MG63 (cell line): ENCODE data around the gene GIMAP8. TPM values are rescaled to one million over a fixed set of nuclear protein-coding genes. Genes with fewer than 3 reads are reported as not detected.

Source experiments
- DNase-seq: peaks from one replicate; pipeline ENCODE4 v3.0.0-alpha.2; 2020
- H3K27me3 ChIP-seq: fragments of 250-450 bp; sonication (Bioruptor Pico); 2 replicates; pipeline ENCODE4 v1.5.1; 2020; ENCODE audit warnings: mild to moderate bottlenecking, moderate library complexity
- H3K36me3 ChIP-seq: fragments of 250-450 bp; sonication (Bioruptor Pico); 2 replicates; pipeline ENCODE4 v1.5.1; 2020; ENCODE audit warnings: mild to moderate bottlenecking, moderate library complexity
- H3K4me3 ChIP-seq: fragments of 250-450 bp; sonication (Bioruptor Pico); 2 replicates; pipeline ENCODE4 v1.5.1; 2020; ENCODE audit warnings: mild to moderate bottlenecking, moderate library complexity
- H3K9me3 ChIP-seq: fragments of 250-450 bp; sonication (Bioruptor Pico); 2 replicates; pipeline ENCODE4 v1.5.1; 2020; ENCODE audit warnings: mild to moderate bottlenecking, moderate library complexity
- total RNA-seq: library from RNA; depleted of rRNA; stranded (reverse); fragments of >200 nt; shearing (Covaris generic); gene quantifications from 2 replicates; pipeline ENCODE4 v1.2.3, GENCODE V29; 2014; ENCODE audit warnings: low replicate concordance

Gene GIMAP8
- total RNA-seq, 1 experiment from 2014 or later = not detected

DNA sequence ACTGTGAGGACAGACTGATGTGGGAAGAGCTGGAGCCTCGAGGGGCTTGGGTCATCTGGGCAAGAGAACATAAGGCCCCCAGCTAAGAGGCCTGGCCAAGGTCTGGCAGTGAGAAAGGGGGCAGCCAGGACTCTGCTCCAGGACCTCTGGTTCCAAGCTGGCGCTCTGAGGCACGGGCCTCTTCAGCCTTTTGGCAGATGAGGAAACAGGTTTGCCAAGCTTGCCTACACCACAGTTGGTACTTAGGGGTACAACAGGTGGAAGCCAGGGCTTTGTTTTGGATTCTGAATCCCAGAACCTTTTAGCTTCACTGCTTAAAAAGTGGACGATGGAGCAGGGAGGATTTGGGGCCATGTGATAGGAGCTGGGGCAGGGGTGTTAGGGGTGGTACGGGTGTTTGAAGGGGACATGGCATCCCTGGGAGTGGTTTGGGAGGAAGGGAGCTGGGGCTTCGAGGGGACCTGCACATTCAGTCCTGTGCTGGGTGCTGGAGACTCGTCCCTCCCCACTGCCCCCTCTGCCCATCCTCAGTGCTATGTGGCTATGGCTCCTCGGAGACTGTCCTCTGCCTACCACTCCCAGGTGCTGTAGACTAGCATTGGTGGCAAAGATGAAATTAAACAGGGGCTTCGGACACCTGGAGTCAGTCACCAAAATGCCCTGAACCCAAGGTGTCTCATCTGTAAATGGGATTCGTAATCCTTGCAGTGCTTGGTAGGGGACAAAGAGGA lies 41.0 kb upstream of the GIMAP8 start:
- H3K4me3 ChIP-seq = no peak overlapping the region
- H3K27me3 ChIP-seq = no peaks in the 10 kb centered on the region
- H3K36me3 ChIP-seq = no peaks in the 10 kb centered on the region
- no peak for DNase-seq
- H3K9me3 ChIP-seq = no peaks in the 10 kb centered on the region

DNA sequence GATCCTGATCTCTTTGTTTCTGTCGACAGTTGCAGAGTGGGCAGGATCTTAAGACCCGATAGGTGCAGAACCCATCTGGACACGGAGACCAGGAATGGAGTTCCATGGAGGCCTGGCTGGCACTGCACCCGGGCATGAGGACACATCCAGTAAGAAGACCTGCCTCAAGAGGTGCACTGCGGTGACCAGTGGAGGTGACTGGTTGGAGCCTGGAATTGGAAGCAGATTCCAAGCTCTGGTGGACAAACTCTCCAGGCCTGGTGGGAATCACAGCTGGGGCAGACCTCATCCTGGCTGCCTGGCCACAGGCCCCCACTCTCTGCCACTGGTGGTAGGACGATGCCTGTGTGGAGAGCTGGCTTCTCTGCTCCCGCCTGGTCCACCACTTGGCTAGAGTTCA lies 40.3 kb upstream of the GIMAP8 start:
- no peaks in the 10 kb centered on the region for H3K36me3 ChIP-seq
- no peak for DNase-seq
- no peaks in the 10 kb centered on the region for H3K27me3 ChIP-seq
- H3K4me3 ChIP-seq = no peak overlapping the region
- H3K9me3 ChIP-seq = no peaks in the 10 kb centered on the region

DNA sequence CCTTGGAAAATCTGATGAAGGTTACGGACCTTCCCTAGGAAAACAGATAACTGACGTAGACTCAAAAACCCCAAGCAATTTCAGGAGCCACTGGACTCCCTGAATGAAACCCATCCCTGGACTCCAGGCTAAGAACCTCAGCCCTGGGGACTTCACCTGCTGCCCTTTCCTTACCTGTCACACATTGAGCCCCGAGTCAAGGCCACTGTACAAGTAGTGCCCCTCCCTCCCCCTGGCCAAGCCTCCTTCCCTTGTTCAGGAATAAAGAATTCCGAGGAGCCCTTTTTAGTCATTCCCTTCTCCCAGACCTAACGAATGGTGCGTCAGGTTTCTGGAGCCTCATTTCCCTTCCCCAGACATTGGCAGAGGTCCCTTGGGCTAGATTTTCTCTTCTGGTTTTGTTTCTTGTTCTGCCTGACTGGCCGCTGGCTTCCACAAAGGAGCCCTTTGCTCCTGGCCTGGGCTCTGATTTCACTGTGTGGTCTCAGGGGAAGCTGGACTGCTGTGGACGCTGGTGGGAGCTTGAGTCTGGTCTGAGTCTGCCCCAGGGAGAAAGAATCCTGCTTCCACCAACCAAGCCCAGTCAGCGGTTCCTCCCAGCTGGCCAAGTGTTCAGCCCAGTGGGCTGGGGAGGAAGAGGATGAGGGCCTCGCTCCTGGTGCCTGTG lies 39.6 kb upstream of the GIMAP8 start:
- Histone ChIP-seq H3K9me3 (no peaks in the 10 kb centered on the region), H3K4me3 (no peak overlapping the region), H3K36me3 (no peaks in the 10 kb centered on the region), H3K27me3 (no peaks in the 10 kb centered on the region)
- no peak for DNase-seq

DNA sequence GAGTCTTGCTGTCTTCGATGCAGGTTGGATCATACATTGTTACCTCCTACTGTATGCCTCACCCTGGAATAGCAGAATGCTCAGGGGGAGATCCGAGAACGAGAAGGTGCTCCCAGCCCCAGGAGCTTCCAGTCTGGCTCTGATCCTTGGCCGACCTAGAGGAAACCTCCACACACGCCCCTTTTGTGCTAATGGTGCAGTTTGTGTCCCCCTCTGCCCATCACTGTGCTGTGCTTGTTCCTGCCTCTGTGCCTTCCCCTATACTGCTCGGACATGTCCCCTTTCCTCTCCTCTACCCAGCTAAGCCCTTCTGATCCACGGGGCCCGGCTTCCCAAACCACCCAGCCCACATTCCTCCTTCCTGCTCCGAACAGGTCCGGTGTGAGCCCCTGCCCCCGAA lies 38.8 kb upstream of the GIMAP8 start:
- Histone ChIP-seq H3K36me3 (no peaks in the 10 kb centered on the region), H3K27me3 (no peaks in the 10 kb centered on the region), H3K4me3 (no peak overlapping the region), H3K9me3 (no peaks in the 10 kb centered on the region)
- DNase-seq = no peak

DNA sequence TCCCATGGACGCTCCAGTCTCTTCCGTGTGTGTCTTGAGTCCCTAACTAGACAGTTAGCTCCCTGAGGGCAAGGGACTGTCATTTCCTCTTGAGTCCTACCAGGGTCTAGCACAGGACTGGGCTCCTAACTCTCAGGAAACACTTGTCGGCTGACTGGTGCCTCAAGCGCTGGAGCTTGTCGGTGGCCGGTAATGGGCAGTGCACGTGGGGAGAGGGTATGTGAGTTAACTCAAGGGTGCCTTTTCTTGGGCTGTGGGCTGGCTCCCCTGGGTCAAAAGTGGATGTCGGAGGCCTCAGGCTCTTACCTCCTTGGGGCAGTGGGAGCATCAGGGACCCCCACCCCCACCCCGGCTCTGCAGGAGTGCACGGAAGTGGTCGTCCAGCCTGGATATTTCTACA lies 38.4 kb upstream of the GIMAP8 start:
- H3K9me3 ChIP-seq = no peaks in the 10 kb centered on the region
- no peak for DNase-seq
- no peak overlapping the region for H3K4me3 ChIP-seq
- no peaks in the 10 kb centered on the region for H3K36me3 ChIP-seq
- H3K27me3 ChIP-seq = no peaks in the 10 kb centered on the region

DNA sequence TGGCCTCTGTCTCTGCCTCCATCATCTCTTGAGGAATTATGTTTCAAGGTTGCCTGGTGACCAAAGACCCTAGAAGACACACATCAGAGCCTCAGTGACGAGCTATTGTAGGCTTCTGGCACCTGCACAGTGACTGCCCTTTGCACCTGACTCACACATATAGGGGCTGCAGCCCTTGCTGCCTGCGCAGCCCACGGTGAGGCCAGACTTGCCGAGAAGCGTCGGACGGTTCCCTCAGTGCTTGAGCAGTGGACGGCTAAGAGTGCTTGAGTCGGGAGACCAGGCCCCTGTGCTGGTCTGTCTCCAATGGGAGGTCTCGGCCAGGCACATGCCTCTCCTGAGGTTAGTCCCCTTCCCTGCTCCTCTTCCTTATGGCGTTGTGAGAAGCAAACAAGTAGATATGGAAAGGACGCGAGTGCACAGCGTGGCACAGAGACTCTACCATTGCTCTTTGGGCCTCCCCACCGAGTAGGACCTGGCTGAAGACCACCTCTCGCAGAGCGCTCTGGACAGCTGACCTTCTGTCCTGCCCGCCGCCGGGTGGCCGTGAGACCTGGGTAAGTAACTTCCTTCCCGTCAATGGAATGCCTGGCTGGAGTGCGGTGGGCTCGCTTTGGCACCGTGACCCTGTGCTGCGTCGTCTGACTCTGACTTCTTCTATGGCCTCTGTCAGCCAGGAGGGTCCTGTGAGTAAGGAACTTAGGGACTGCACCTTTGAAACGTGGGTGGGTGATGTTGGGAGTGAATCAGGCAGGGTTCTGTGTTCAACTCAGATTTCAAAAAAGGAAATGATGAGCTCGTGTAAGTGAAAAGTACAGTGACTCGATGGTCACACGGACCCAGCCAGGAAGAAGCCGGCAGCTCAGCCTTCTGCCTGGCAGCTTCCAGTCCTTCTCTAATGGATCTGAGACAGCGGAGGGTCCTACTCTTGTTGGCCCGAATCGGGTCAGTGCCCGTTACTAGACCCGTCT lies 37.6 kb upstream of the GIMAP8 start:
- DNase-seq = no peak
- Histone ChIP-seq H3K9me3 (no peaks in the 10 kb centered on the region), H3K27me3 (no peaks in the 10 kb centered on the region), H3K4me3 (no peak overlapping the region), H3K36me3 (no peaks in the 10 kb centered on the region)

DNA sequence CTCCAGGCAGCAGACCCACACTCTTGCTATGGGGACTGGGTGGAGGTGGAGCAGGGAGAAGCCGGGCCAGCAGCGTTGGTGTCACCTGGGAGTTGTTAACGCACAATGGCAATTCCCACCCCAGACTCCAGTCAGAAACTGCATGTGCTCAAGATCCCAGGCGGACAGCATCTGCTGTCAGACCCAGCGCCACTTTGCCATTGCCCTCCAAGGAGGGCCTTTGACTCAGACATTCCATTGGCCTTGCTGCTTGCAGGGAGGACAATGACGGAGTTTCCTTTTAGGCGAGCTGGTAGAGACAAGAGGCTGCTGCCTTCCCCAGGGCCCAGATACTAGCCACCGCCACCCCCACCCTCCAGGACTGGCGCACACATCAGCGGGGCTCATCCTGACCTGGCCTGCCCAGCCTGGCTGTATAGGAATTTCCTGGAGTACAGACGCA lies 36.8 kb upstream of the GIMAP8 start:
- H3K36me3 ChIP-seq = no peaks in the 10 kb centered on the region

DNA sequence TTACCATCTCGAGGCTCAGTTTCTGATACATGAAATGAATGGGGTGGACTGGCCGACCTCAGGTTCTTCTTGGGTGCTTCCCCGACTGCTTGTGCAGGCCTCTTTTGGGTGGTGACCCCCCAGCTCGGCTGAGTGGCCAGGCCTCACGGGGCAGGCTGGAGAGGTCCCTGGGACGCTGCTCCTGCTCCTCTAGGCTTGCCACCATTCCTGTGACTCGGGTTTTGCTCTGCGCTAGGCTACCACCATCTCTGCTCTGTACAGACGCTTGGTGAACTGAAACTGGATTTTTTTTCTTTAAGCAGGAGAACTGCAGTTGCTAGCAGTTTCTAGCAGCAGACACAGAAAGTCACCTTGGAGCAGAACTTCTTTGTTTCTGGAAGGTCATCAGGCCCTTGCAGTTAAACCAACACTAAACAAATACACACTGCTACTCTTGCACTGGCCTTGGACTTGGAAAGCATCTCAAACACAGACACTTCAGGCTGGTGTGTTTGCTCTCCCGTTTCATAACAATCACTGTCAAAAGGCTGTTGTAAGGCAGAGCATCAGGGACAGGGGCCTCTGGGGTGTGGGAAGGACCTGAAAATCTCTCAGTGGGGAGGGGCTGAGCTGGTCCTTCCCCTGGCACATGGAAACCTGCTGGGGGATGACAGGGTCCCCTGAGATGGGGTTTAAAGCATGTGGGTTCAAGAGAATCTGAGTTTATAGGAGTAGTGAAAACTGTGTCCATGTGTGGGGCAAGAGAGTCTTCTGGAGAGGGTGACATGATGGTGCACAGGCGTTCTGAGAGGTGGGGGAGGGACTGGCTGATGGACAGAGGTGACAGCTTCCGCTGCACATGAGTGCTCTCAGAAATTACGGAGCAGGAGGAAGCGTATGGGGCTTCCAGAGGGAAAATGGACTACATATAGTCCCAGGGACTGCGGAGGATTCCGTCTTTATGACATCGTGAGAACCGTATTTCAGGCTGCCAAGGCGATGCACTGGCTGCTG lies 35.0 kb upstream of the GIMAP8 start:
- Histone ChIP-seq H3K36me3 (no peaks in the 10 kb centered on the region), H3K27me3 (no peaks in the 10 kb centered on the region), H3K4me3 (no peak overlapping the region), H3K9me3 (no peaks in the 10 kb centered on the region)
- no peak for DNase-seq

More for the DNA sequence above, 36.8 kb upstream of the GIMAP8 start:
- no peak for DNase-seq
- Histone ChIP-seq H3K9me3 (no peaks in the 10 kb centered on the region), H3K27me3 (no peaks in the 10 kb centered on the region), H3K4me3 (no peak overlapping the region)

DNA sequence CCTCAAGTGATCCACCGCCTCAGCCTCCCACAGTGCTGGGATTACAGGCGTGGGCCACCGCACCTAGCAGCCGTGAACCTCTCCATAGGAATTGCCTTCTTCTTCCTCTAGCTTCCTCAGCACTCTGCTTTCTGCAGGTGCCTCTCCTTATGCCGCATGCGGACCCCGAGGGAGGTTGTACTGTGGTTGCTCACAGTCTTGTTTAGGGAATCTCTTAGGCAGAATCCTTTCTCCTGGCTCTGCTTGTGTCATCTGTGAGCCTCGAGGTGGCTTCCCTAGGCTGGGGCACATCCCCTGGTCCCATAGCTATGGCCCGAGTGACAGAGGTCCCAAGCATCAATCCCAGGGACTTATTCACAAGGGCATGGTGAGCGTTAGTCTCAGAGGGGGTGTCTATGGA lies 33.2 kb upstream of the GIMAP8 start:
- H3K27me3 ChIP-seq = no peaks in the 10 kb centered on the region
- no peaks in the 10 kb centered on the region for H3K9me3 ChIP-seq
- DNase-seq = no peak
- no peak overlapping the region for H3K4me3 ChIP-seq
- H3K36me3 ChIP-seq = no peaks in the 10 kb centered on the region

DNA sequence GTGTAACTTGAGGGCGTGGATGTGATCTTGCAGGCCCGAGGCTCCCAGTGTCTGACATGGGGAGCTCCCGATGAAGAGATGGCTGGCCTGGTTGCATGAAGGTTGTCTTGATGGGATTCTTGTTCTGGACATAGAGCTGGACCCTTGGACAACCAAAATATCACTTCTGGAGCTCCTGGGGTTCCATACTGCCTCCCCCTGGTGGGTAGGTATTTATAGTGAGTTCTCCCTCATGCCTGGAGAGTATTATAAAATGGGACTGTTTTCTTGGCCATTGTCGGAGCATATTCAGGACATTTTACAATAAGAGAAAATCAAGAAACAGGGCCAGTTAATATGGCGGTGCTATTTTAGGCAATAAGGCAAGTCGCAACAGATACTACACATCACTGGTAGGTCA lies 32.6 kb upstream of the GIMAP8 start:
- Histone ChIP-seq H3K27me3 (no peaks in the 10 kb centered on the region), H3K9me3 (no peaks in the 10 kb centered on the region), H3K36me3 (no peaks in the 10 kb centered on the region), H3K4me3 (no peak overlapping the region)
- no peak for DNase-seq

DNA sequence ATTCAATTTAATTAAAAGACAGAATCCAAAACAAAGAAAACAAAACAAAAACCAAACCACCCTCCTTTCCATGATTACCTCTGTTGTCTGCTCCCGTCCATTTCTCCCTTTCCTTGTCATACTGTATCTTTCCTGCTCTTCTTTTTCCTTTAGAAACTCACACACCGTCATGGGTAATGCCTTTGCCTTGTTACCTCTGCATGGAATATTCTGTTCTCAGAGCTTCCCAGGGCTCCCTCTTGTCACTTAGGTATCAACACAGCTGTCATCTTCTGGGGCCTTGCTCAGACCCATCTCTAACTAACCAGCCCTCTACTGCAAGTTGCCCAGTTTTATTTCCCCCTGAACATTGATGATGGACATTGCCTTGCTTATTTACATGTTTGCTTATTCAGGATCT lies 30.2 kb upstream of the GIMAP8 start:
- Histone ChIP-seq H3K4me3 (no peak overlapping the region), H3K9me3 (no peaks in the 10 kb centered on the region), H3K36me3 (no peaks in the 10 kb centered on the region), H3K27me3 (no peaks in the 10 kb centered on the region)
- DNase-seq = no peak

DNA sequence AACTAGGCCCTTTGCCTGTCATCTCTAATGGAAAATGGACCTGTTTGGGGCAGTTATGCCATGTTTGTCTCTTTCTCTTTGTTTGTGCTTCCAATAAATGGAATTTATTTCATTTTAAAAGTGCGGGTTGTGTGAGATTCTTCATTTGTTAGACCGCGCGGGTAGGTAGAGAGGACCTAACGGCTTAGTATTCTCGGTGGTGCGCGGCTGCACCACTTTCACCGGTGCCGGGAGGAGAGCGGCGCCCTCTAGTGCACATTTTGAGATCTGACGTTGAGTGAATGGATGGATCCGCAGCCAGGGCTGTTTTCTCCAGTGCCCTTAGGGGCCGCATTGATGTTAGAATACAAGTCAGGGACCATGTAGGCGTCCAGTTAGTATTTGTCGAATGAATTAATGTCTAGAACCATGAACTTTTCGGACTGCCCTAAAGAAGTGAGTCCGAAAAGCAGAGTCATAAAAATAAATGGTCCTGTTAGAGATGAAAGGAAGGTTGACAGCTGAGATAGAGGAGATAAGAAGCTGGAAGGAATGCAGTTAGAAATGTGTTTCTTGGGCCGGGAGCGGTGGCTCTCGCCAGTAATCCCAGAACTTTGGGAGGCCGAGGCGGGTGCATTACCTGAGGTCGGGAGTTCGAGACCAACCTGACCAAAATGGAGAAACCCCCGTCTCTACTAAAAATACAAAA lies 29.3 kb upstream of the GIMAP8 start:
- no peaks in the 10 kb centered on the region for H3K36me3 ChIP-seq
- peak; percentile 63 for DNase-seq
- no peak overlapping the region for H3K4me3 ChIP-seq
- no peaks in the 10 kb centered on the region for H3K27me3 ChIP-seq
- no peaks in the 10 kb centered on the region for H3K9me3 ChIP-seq

DNA sequence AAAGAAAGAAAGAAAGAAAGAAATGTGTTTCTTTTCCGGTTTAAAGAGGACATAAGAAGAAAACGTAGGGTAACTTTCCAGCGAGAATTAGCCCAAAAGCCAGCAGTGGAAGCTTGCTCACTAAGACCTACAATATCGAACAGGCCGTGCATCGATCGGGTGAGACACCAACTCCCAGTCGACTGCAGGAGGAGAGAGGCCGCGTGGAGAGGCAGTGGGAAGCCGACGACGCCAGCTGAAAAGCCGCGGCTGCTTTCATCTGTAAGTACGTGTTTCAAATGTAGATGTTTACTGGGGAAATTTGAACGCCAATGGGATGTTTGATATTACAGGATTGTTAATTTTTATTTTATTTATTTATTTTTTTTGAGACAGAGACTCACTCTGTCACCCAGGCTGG lies 28.6 kb upstream of the GIMAP8 start:
- DNase-seq = no peak
- no peak overlapping the region for H3K4me3 ChIP-seq
- H3K9me3 ChIP-seq = no peaks in the 10 kb centered on the region
- no peaks in the 10 kb centered on the region for H3K27me3 ChIP-seq
- no peaks in the 10 kb centered on the region for H3K36me3 ChIP-seq

DNA sequence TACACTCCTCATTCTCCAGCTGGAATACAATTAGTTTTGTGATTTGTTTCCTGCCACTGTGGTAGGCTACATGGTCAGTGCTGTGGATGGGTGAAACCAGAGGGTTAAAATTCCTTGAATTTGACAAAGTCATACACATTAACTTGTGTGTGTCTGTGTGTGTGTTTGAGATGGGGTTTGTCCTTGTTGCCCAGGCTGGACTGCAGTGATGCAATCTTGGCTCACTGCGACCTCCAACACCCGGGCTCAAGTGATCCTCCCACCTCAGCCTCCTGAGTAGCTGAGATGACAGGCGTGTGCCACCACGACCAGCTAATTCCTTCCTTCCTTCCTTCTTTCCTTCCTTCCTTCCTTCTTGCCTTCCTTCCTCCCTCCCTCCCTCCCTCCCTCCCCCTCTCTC lies 24.8 kb upstream of the GIMAP8 start:
- DNase-seq = no peak
- no peaks in the 10 kb centered on the region for H3K9me3 ChIP-seq
- no peaks in the 10 kb centered on the region for H3K27me3 ChIP-seq
- no peaks in the 10 kb centered on the region for H3K36me3 ChIP-seq
- no peak overlapping the region for H3K4me3 ChIP-seq

DNA sequence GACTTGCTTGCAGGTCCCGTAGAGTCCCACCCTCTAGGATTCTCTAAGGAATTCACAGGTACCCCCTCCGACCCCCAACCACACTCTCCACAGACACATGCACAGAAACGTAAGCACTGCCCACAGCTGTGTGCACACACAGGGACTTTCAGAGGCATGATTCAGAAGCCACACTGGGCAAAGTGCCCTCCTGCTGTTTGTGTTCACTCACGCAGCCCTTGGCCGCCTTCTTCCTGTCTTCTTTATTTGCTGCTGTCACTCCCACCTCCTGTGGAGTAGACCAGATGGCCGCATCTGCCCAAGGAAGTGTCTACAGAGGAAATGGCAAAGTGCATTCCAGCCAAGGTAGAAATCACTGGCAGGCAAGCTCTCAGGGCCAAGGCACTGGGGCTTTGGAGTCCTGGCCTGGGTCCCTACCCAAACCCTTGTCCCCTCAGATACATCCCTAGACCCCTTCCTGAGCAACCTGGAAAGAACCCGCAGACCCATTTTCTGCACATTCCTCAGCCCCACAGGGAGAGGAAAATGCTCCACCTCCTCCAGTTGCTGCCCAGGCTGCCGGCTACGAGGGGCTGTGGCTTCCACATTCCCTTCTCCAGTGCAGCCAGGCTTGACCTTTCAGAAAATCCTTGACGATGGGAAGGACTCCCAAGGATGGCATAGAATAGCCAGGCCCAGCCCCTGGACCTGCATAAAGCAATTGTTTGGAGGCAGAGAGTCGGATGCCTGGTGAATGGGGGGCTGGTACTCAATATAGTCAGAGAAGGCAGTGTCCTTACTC lies 21.6 kb upstream of the GIMAP8 start:
- no peaks in the 10 kb centered on the region for H3K9me3 ChIP-seq
- no peaks in the 10 kb centered on the region for H3K27me3 ChIP-seq
- no peaks in the 10 kb centered on the region for H3K36me3 ChIP-seq
- no peak overlapping the region for H3K4me3 ChIP-seq
- DNase-seq = peak; percentile 92
